Limb (tissue), 2 donors: ENCODE results near the gene TRIM44.
"Not testable (repeated sequence)": the region's sequence is repeated elsewhere in the genome, so short reads cannot be mapped to it uniquely, and the experiment has no call there.

Experiments
- DNase-seq, 2 donors: peaks; one replicate each; pipeline ENCODE4 v3.0.0-alpha.2; 2016; ENCODE audit errors: extremely low spot score in 2 of 2

TRIM44 gene

GRCh38 chr11:35633827-35634423, 28.6 kb upstream of the TRIM44 start:
- DNase-seq: no peak

GRCh38 chr11:35635933-35636332, 26.6 kb upstream of the TRIM44 start:
- no peak for DNase-seq

- DNase-seq: no peak
These were observed 22.9 kb upstream of the TRIM44 start for GRCh38 chr11:35639591-35640179.

- no peak for DNase-seq
These were observed 21.2 kb upstream of the TRIM44 start for GRCh38 chr11:35641171-35641897.

- no peak for DNase-seq
These were observed 20.6 kb upstream of the TRIM44 start for GRCh38 chr11:35641964-35642363.

GRCh38 chr11:35647421-35648093, 15.0 kb upstream of the TRIM44 start:
- no peak for DNase-seq

GRCh38 chr11:35650006-35650405, 12.6 kb upstream of the TRIM44 start:
- DNase-seq: no peak

- no peak for DNase-seq
These were observed 12.1 kb upstream of the TRIM44 start for GRCh38 chr11:35650467-35650866.

- DNase-seq: no peak
These were observed 11.3 kb upstream of the TRIM44 start for GRCh38 chr11:35651263-35651662.

- not testable (repeated sequence) for DNase-seq
These were observed 9.8 kb upstream of the TRIM44 start for GRCh38 chr11:35652786-35653185.

GRCh38 chr11:35654711-35655110, 7.9 kb upstream of the TRIM44 start:
- DNase-seq: no peak

- DNase-seq: no peak
These were observed 7.3 kb upstream of the TRIM44 start for GRCh38 chr11:35655254-35655653.

- no peak for DNase-seq
These were observed 6.7 kb upstream of the TRIM44 start for GRCh38 chr11:35655856-35656255.

- DNase-seq: no peak
These were observed 4.3 kb upstream of the TRIM44 start for GRCh38 chr11:35658020-35658948.

- DNase-seq: no peak
These were observed 1.0 kb upstream of the TRIM44 start for GRCh38 chr11:35661534-35661933.

GRCh38 chr11:35662061-35662648, 420 bp upstream of the TRIM44 start:
- no peak for DNase-seq

- no peak for DNase-seq
These were observed 780 bp downstream of the TRIM44 start for GRCh38 chr11:35663408-35663702.

- DNase-seq: no peak
These were observed 2.4 kb downstream of the TRIM44 start for GRCh38 chr11:35664977-35665441.

GRCh38 chr11:35667257-35667656, 4.7 kb downstream of the TRIM44 start:
- no peak for DNase-seq

- not testable (repeated sequence) for DNase-seq
These were observed 5.8 kb downstream of the TRIM44 start for GRCh38 chr11:35668350-35668749.
